Neural progenitor cell (in vitro differentiated cells): Measurements from ENCODE around the gene KDM6A. TPM values are rescaled to one million over a fixed set of nuclear protein-coding genes. Genes with fewer than 3 reads are reported as not detected.

Source experiments
- DNase-seq: peaks from one replicate; pipeline ENCODE4 v3.0.0-alpha.2; 2016; ENCODE audit warnings: low spot score
- H2AFZ ChIP-seq: fragments of 200-600 bp; sonication (generic); replicated peaks from 2 replicates; pipeline ENCODE4 v1.6.1; 2016; ENCODE audit warnings: antibody characterized with exemption
- H3F3A ChIP-seq: fragments of 200-600 bp; sonication (generic); 2 replicates; pipeline ENCODE4 v1.6.1; 2016; ENCODE audit warnings: antibody characterized with exemption, low read depth
- H3K27ac ChIP-seq: fragments of 200-600 bp; sonication (generic); 2 replicates; pipeline ENCODE4 v1.5.1; 2016; ENCODE audit warnings: mild to moderate bottlenecking
- H3K27me3 ChIP-seq: fragments of 200-600 bp; sonication (generic); 2 replicates; pipeline ENCODE4 v1.6.1; 2016; ENCODE audit warnings: mild to moderate bottlenecking, moderate library complexity
- H3K36me3 ChIP-seq: fragments of 200-600 bp; sonication (generic); 2 replicates; pipeline ENCODE4 v1.5.1; 2016
- H3K4me1 ChIP-seq: fragments of 200-600 bp; sonication (generic); 2 replicates; pipeline ENCODE4 v1.6.1; 2016; ENCODE audit warnings: mixed run types
- H3K4me2 ChIP-seq: fragments of 200-600 bp; sonication (generic); 2 replicates; pipeline ENCODE4 v1.6.1; 2016
- H3K4me3 ChIP-seq: fragments of 200-600 bp; sonication (generic); 2 replicates; pipeline ENCODE4 v1.5.1; 2016
- H3K79me2 ChIP-seq: fragments of 200-600 bp; sonication (generic); 2 replicates; pipeline ENCODE4 v1.6.1; 2016; ENCODE audit warnings: low read depth
- H3K9ac ChIP-seq: fragments of 200-600 bp; sonication (generic); 2 replicates; pipeline ENCODE4 v1.6.1; 2016
- H3K9me3 ChIP-seq: fragments of 200-600 bp; sonication (generic); 2 replicates; pipeline ENCODE4 v1.5.1; 2016; ENCODE audit warnings: low read depth
- H4K20me1 ChIP-seq: fragments of 200-600 bp; sonication (generic); 2 replicates; pipeline ENCODE4 v1.6.1; 2016; ENCODE audit warnings: low read depth
- H3K27ac Mint-ChIP-seq: 3 replicates; pipeline ENCODE4 v1.8.0; 2021; ENCODE audit warnings: mixed read lengths
- H3K27me3 Mint-ChIP-seq: 2 replicates; pipeline ENCODE4 v1.8.0; 2022; ENCODE audit warnings: low read depth, mild to moderate bottlenecking, inconsistent platforms, moderate library complexity, mixed read lengths; ENCODE audit not compliant: insufficient read depth
- H3K36me3 Mint-ChIP-seq: 3 replicates; pipeline ENCODE4 v1.8.0; 2021; ENCODE audit warnings: mixed read lengths
- H3K4me1 Mint-ChIP-seq: 3 replicates; pipeline ENCODE4 v1.8.0; 2021; ENCODE audit warnings: mixed read lengths
- H3K4me3 Mint-ChIP-seq: 3 replicates; pipeline ENCODE4 v1.8.0; 2021; ENCODE audit warnings: mild to moderate bottlenecking, moderate library complexity, mixed read lengths
- H3K9me3 Mint-ChIP-seq: 3 replicates; pipeline ENCODE4 v1.8.0; 2020; ENCODE audit warnings: mixed read lengths
- CTCF ChIP-seq: fragments of 200-600 bp; sonication (generic); IDR thresholded peaks from 2 replicates; pipeline ENCODE4 v1.5.1; 2017; ENCODE audit warnings: antibody characterized with exemption, mild to moderate bottlenecking
- EZH2 ChIP-seq: fragments of 200-600 bp; sonication (generic); IDR thresholded peaks from 2 replicates; pipeline ENCODE4 v1.6.1; 2017; ENCODE audit warnings: antibody characterized with exemption, mild to moderate bottlenecking, moderate library complexity
- EZH2phosphoT487 ChIP-seq: fragments of 200-600 bp; sonication (generic); IDR thresholded peaks from 2 replicates; pipeline ENCODE4 v1.6.1; 2017; ENCODE audit warnings: antibody characterized with exemption
- total RNA-seq: library from RNA; depleted of rRNA; stranded (reverse); fragments of >200 nt; gene quantifications from 2 replicates; pipeline ENCODE4 v1.2.3, GENCODE V29; 2015; ENCODE audit warnings: low replicate concordance

The KDM6A gene
- total RNA-seq, 1 donor from 2014 or later, result 56.2 TPM

GRCh38 chrX:45011597-45011996 is 138.6 kb downstream of the KDM6A start:
- no peak overlapping the region for H3K27ac Mint-ChIP-seq
- Histone ChIP-seq H2AFZ (no peak overlapping the region), H3K4me1 (no peaks in the 10 kb centered on the region), H3K9me3 (peaks cover 5% of the 10 kb centered on the region), H3K27me3 (no peaks in the 10 kb centered on the region), H3K79me2 (peaks cover 90% of the 10 kb centered on the region), H3K9ac (no peak overlapping the region), H3K36me3 (no peaks in the 10 kb centered on the region), H3K4me2 (no peak overlapping the region), H3K27ac (no peak overlapping the region), H3K4me3 (no peak overlapping the region), H3F3A (no peaks in the 10 kb centered on the region), H4K20me1 (peaks cover 7% of the 10 kb centered on the region)
- peaks cover 3% of the 10 kb centered on the region for H3K36me3 Mint-ChIP-seq
- DNase-seq, result no peak
- H3K9me3 Mint-ChIP-seq, result peaks cover 7% of the 10 kb centered on the region
- no peaks in the 10 kb centered on the region for H3K4me1 Mint-ChIP-seq
- peaks cover 3% of the 10 kb centered on the region for H3K27me3 Mint-ChIP-seq
- TF ChIP-seq CTCF, result no peak
- TF ChIP-seq EZH2, result no peak
- TF ChIP-seq EZH2phosphoT487, result no peak
- no peak overlapping the region for H3K4me3 Mint-ChIP-seq

GRCh38 chrX:45017946-45018345 is 145.0 kb downstream of the KDM6A start:
- no peak overlapping the region for H3K4me3 ChIP-seq
- no peaks in the 10 kb centered on the region for H3K36me3 ChIP-seq
- H3K9me3 ChIP-seq, result peaks cover 4% of the 10 kb centered on the region
- no peak overlapping the region for H3K27ac ChIP-seq
- H3K9ac ChIP-seq, result no peak overlapping the region
- no peaks in the 10 kb centered on the region for H3K27me3 ChIP-seq
- H2AFZ ChIP-seq, result no peak overlapping the region
- no peaks in the 10 kb centered on the region for H3K9me3 Mint-ChIP-seq
- H3K27ac Mint-ChIP-seq, result no peak overlapping the region
- H3K36me3 Mint-ChIP-seq, result no peaks in the 10 kb centered on the region
- no peaks in the 10 kb centered on the region for H3K4me1 ChIP-seq
- no peak for TF ChIP-seq EZH2phosphoT487
- no peak for TF ChIP-seq EZH2
- no peak overlapping the region for H3K4me2 ChIP-seq
- H3K4me3 Mint-ChIP-seq, result no peak overlapping the region
- no peaks in the 10 kb centered on the region for H3F3A ChIP-seq
- no peaks in the 10 kb centered on the region for H3K4me1 Mint-ChIP-seq
- H3K27me3 Mint-ChIP-seq, result peaks cover 4% of the 10 kb centered on the region
- peaks cover 7% of the 10 kb centered on the region for H4K20me1 ChIP-seq
- DNase-seq, result no peak
- H3K79me2 ChIP-seq, result peaks cover 99% of the 10 kb centered on the region

- no peaks in the 10 kb centered on the region for H3K36me3 ChIP-seq
- no peak overlapping the region for H3K9ac ChIP-seq
- no peaks in the 10 kb centered on the region for H3K27me3 ChIP-seq
- Mint-ChIP-seq H3K27ac (no peak overlapping the region), H3K36me3 (no peaks in the 10 kb centered on the region), H3K4me1 (no peaks in the 10 kb centered on the region), H3K27me3 (peaks cover 2% of the 10 kb centered on the region), H3K9me3 (no peaks in the 10 kb centered on the region), H3K4me3 (no peak overlapping the region)
- peaks cover 93% of the 10 kb centered on the region for H3K79me2 ChIP-seq
- H4K20me1 ChIP-seq, result no peaks in the 10 kb centered on the region
- H2AFZ ChIP-seq, result no peak overlapping the region
- no peaks in the 10 kb centered on the region for H3F3A ChIP-seq
- no peaks in the 10 kb centered on the region for H3K4me1 ChIP-seq
- H3K9me3 ChIP-seq, result no peaks in the 10 kb centered on the region
- no peak overlapping the region for H3K4me2 ChIP-seq
- no peak overlapping the region for H3K27ac ChIP-seq
- no peak for TF ChIP-seq EZH2phosphoT487
- no peak for TF ChIP-seq EZH2
- no peak for TF ChIP-seq CTCF
- DNase-seq, result no peak
- H3K4me3 ChIP-seq, result no peak overlapping the region
Measured at GRCh38 chrX:45022150-45022549, 149.2 kb downstream of the KDM6A start.

GRCh38 chrX:45024501-45024900 is 151.5 kb downstream of the KDM6A start:
- H3K4me3 Mint-ChIP-seq, result no peak overlapping the region
- no peaks in the 10 kb centered on the region for H3K4me1 Mint-ChIP-seq
- TF ChIP-seq CTCF, result no peak
- TF ChIP-seq EZH2, result no peak
- TF ChIP-seq EZH2phosphoT487, result no peak
- no peaks in the 10 kb centered on the region for H3K27me3 Mint-ChIP-seq
- Histone ChIP-seq H3K27ac (no peak overlapping the region), H3F3A (no peaks in the 10 kb centered on the region), H3K36me3 (no peaks in the 10 kb centered on the region), H4K20me1 (no peaks in the 10 kb centered on the region), H3K4me3 (no peak overlapping the region), H3K4me1 (no peaks in the 10 kb centered on the region), H3K27me3 (no peaks in the 10 kb centered on the region), H2AFZ (no peak overlapping the region), H3K79me2 (peaks cover 90% of the 10 kb centered on the region), H3K9ac (no peak overlapping the region), H3K4me2 (no peak overlapping the region), H3K9me3 (no peaks in the 10 kb centered on the region)
- no peak overlapping the region for H3K27ac Mint-ChIP-seq
- H3K36me3 Mint-ChIP-seq, result no peaks in the 10 kb centered on the region
- DNase-seq, result no peak
- H3K9me3 Mint-ChIP-seq, result no peaks in the 10 kb centered on the region
